Measurements from ENCODE around the gene NAA60. TPM values are rescaled to one million over a fixed set of nuclear protein-coding genes. Genes with fewer than 3 reads are reported as not detected.

NAA60 gene
- total and polyA plus RNA-seq, 2 of the 13 experiments (the other 11 are each of a cell fraction or from before 2014, with no cell fraction given): 14.7 to 32.0 TPM

DNA sequence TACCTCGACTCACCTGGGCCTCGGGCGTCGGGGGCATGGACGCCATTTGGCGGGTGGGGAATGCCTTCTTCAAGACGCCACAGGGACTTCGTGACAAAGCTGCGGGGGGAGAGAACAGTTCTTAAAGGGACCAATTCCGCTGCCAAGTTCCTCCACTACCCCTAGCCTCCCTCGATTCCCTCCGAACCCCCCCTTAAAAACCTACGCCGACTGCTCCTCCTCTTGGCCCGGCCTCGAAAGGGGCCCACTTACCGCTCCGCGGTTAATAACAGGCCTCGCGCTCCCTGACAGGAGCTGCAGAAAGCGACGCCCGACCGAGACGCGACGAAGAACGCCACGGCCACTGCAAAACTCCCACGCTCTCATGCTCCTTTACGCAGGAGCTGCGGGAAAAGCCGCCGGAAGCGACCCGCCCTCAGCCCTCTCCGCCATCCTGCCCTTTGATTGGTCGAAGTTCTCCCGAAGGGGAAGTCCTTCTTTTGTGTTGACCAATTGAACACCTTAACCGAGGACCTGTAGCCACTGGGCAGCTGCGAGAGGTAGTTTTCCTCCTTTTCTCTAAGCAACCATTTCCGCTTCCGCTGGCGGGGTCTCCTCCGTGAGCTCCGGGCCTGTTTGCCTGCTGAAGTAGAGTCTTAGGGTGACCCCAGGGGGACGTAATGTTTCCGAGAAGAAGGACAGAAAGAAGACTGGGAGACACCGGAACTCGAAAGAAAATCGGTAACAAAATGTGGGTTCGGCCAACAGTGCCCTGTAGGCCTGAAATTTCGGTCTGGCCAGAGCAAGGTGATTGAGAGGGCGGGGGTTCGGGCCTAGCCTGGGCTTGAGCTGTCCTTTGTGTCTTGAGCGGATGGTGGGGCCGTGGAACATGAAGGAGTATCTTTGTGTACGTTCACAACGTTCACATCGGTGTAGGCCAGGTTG, at the start of gene NAA60, which contains the start of gene ZNF597 (continued):
- no peak for TF ChIP-seq AHDC1 (CRISPR knock-in tag; IDR thresholded peaks at IDR 0.05; ENCODE audit: borderline replicate concordance)
- TF ChIP-seq ZNF775 (CRISPR knock-in tag; IDR thresholded peaks at IDR 0.05; ENCODE audit: borderline replicate concordance): no peak
- 0 out of 2 replicates have a peak, but pooled peaks have one; percentile 28 for TF ChIP-seq TARDBP (CRISPR knock-in tag; IDR thresholded peaks at IDR 0.05)
- TF ChIP-seq HNRNPLL (IDR thresholded peaks at IDR 0.05; ENCODE audit: low read depth, low read length, poor library complexity, severe bottlenecking): peak; percentile 54
- TF ChIP-seq, protein P1, sequence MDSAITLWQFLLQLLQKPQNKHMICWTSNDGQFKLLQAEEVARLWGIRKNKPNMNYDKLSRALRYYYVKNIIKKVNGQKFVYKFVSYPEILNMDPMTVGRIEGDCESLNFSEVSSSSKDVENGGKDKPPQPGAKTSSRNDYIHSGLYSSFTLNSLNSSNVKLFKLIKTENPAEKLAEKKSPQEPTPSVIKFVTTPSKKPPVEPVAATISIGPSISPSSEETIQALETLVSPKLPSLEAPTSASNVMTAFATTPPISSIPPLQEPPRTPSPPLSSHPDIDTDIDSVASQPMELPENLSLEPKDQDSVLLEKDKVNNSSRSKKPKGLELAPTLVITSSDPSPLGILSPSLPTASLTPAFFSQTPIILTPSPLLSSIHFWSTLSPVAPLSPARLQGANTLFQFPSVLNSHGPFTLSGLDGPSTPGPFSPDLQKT (CRISPR knock-in tag; IDR thresholded peaks at IDR 0.05; ENCODE audit: borderline replicate concordance): no peak
- TF ChIP-seq, protein P2, sequence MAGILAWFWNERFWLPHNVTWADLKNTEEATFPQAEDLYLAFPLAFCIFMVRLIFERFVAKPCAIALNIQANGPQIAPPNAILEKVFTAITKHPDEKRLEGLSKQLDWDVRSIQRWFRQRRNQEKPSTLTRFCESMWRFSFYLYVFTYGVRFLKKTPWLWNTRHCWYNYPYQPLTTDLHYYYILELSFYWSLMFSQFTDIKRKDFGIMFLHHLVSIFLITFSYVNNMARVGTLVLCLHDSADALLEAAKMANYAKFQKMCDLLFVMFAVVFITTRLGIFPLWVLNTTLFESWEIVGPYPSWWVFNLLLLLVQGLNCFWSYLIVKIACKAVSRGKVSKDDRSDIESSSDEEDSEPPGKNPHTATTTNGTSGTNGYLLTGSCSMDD (CRISPR knock-in tag; IDR thresholded peaks at IDR 0.05): no peak
- no peak for TF ChIP-seq ZNF205 (CRISPR knock-in tag; IDR thresholded peaks at IDR 0.05)
- TF ChIP-seq ETS1 (CRISPR knock-in tag; IDR thresholded peaks at IDR 0.05): no peak
- no peak for TF ChIP-seq REXO4 (CRISPR knock-in tag; IDR thresholded peaks at IDR 0.05; ENCODE audit: borderline replicate concordance)
- no peak for TF ChIP-seq BHLHE40 (IDR thresholded peaks at IDR 0.05; ENCODE audit: low read length)
- TF ChIP-seq BATF2 (CRISPR knock-in tag; IDR thresholded peaks at IDR 0.05): no peak
- no peak for TF ChIP-seq ZNF513 (CRISPR knock-in tag; conservative IDR thresholded peaks at IDR 0.05)
- no peak for TF ChIP-seq TOPORS (CRISPR knock-in tag; IDR thresholded peaks at IDR 0.05)
- TF ChIP-seq SIN3B (IDR thresholded peaks at IDR 0.05; ENCODE audit: low read length): no peak
- TF ChIP-seq ZFX (CRISPR knock-in tag; IDR thresholded peaks at IDR 0.05; ENCODE audit: low read depth): peak; percentile 83
- TF ChIP-seq SP4 (CRISPR knock-in tag; IDR thresholded peaks at IDR 0.05): no peak
- TF ChIP-seq SALL1 (CRISPR knock-in tag; IDR thresholded peaks at IDR 0.05): no peak
